BLaER1 (cell line): ENCODE results near the gene CEP104.
A peak's percentile ranks its signal among the peaks of the same experiment; 100 is the strongest.

Experiments
- H3K27ac ChIP-seq: shearing (Covaris generic); formaldehyde crosslinking; 2 replicates; pipeline ENCODE4 v1.8.1; 2022
- H3K27me3 ChIP-seq: shearing (Covaris generic); formaldehyde crosslinking; 2 replicates; pipeline ENCODE4 v1.8.1; 2022
- H3K36me3 ChIP-seq: shearing (Covaris generic); formaldehyde crosslinking; 2 replicates; pipeline ENCODE4 v1.8.1; 2022
- H3K4me1 ChIP-seq: shearing (Covaris generic); formaldehyde crosslinking; 2 replicates; pipeline ENCODE4 v1.8.1; 2022
- H3K4me2 ChIP-seq: shearing (Covaris generic); formaldehyde crosslinking; 2 replicates; pipeline ENCODE4 v1.8.1; 2022
- H3K4me3 ChIP-seq: shearing (Covaris generic); formaldehyde crosslinking; 2 replicates; pipeline ENCODE4 v1.8.1; 2022
- H3K9ac ChIP-seq: shearing (Covaris generic); formaldehyde crosslinking; 2 replicates; pipeline ENCODE4 v1.8.1; 2022
- H3K9me3 ChIP-seq: shearing (Covaris generic); formaldehyde crosslinking; 2 replicates; pipeline ENCODE4 v1.8.1; 2022
- H4K20me1 ChIP-seq: shearing (Covaris generic); formaldehyde crosslinking; 2 replicates; pipeline ENCODE4 v1.8.1; 2022
- Cebpa-rat ChIP-seq: shearing (Covaris generic); IDR thresholded peaks from 2 replicates; pipeline ENCODE4 v1.8.1; 2022

The CEP104 gene

GRCh38 chr1:3783651-3784474 lies 73.1 kb downstream of the CEP104 start:
- Histone ChIP-seq H3K36me3 (peaks cover 79% of the 10 kb centered on the region), H3K9ac (peak overlapping the region; percentile 25; the same call in 1 of the 2 replicates), H3K4me3 (peak overlapping the region; percentile 17; the same call in 1 of the 2 replicates), H3K4me2 (peak overlapping the region; percentile 90), H3K9me3 (no peaks in the 10 kb centered on the region), H3K27ac (peak overlapping the region; percentile 64; the same call in 1 of the 2 replicates), H4K20me1 (peaks cover 99% of the 10 kb centered on the region), H3K4me1 (peaks cover 71% of the 10 kb centered on the region), H3K27me3 (no peaks in the 10 kb centered on the region)
- no peak for TF ChIP-seq Cebpa-rat

DNA sequence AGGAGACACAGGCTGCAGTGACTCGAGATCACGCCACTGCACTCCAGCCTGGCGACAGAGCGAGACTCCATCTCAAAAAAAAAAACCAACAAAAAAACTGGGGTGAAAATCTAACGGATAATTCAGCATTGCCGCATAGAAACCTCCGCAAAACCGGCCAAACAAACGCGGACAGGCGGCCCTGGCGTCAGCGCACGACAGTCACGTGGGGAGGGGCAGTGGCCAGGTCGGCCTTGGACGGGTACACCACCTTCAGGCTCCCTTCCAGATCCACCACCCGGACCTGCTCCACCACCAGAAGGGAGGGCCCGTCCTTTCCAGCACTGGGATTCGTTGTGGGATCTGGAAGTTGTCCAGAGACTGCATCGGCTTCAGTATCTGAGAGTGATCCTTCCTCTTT lies 76.1 kb downstream of the CEP104 start:
- Histone ChIP-seq H3K9me3 (no peaks in the 10 kb centered on the region), H3K9ac (no peak overlapping the region), H3K4me3 (no peak overlapping the region), H3K4me1 (peaks cover 69% of the 10 kb centered on the region), H3K36me3 (peaks cover 68% of the 10 kb centered on the region), H3K27ac (no peak overlapping the region), H3K27me3 (no peaks in the 10 kb centered on the region), H3K4me2 (no peak overlapping the region), H4K20me1 (peaks cover 99% of the 10 kb centered on the region)
- no peak for TF ChIP-seq Cebpa-rat

GRCh38 chr1:3779912-3780416 lies 77.0 kb downstream of the CEP104 start:
- Histone ChIP-seq H3K27ac (no peak overlapping the region), H3K4me2 (no peak overlapping the region), H3K4me1 (peaks cover 69% of the 10 kb centered on the region), H4K20me1 (peaks cover 99% of the 10 kb centered on the region), H3K9me3 (no peaks in the 10 kb centered on the region), H3K4me3 (no peak overlapping the region), H3K9ac (no peak overlapping the region), H3K36me3 (peaks cover 58% of the 10 kb centered on the region), H3K27me3 (no peaks in the 10 kb centered on the region)
- TF ChIP-seq Cebpa-rat, result no peak

DNA sequence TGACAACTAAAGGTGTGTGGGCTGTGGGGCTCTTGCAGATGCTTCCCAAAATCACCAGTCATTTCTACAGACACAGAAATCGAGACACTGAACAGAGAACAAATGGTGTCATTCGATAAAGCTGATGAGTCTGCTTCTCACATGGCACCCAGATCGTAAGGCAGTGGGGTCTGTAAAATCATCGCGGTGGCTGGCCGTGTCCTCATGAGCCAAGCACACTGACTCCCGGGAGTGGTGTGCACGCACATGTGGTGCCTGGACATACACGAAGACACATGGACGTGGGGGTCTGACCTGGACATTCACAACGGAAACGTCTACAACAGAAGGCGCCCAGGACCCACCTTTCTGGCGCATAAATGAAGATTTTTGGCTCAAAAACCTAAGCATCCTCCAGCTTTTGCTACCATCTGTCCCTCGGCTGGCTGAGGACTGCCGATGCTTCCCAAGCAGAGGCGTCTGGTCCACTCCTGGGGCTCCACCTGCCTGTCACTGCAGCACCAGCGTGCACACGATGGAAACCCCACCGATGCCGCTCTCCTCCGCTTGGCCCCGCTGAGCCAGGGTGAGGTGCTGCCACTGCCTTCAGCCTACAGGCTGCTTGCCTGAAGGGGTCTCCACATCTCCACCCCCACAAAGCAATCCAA lies 77.6 kb downstream of the CEP104 start:
- TF ChIP-seq Cebpa-rat, result no peak
- Histone ChIP-seq H3K4me2 (no peak overlapping the region), H3K27me3 (no peaks in the 10 kb centered on the region), H3K36me3 (peaks cover 53% of the 10 kb centered on the region), H3K9me3 (no peaks in the 10 kb centered on the region), H3K9ac (no peak overlapping the region), H3K27ac (no peak overlapping the region), H4K20me1 (peaks cover 96% of the 10 kb centered on the region), H3K4me3 (no peak overlapping the region), H3K4me1 (peaks cover 69% of the 10 kb centered on the region)

DNA sequence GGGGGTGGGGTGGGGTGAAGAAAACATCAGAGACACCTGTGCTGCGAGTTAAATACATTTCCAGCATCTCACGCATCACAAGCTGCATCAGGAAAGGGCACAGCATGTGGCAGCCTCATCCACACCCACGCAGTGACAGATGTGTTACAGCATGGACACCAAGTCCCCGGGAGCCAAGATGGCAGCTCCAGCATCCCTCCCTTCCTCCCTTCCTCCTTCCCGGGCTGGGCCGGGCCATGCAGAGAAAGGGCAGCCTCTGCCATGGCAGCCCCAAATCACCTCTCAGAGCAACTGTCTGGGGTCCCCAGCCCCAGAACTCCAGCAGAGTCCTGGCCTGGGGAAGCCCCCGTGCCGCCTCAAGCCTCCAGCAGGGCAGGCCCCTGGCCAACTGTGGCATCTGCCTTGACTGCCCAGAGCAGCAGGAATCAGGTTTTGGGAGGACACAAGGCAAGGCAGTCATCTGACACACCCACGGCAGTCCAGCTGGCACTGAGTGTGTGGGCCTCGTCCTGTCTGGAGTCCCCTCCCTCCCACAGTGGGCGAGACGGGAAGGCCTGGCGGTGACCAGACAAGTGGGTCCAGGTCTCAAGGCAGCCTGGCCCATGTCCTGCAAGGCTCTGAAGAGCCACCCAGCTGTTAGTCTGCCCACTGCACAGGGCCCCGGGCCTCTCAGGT lies 78.3 kb downstream of the CEP104 start:
- H4K20me1 ChIP-seq, result peaks cover 96% of the 10 kb centered on the region
- no peak for TF ChIP-seq Cebpa-rat
- no peak overlapping the region for H3K27ac ChIP-seq
- no peak overlapping the region for H3K4me3 ChIP-seq
- no peak overlapping the region for H3K9ac ChIP-seq
- peaks cover 69% of the 10 kb centered on the region for H3K4me1 ChIP-seq
- no peaks in the 10 kb centered on the region for H3K9me3 ChIP-seq
- 0 out of 2 replicates have a peak overlapping the region, but pooled peaks have one; percentile 96 for H3K4me2 ChIP-seq
- no peaks in the 10 kb centered on the region for H3K27me3 ChIP-seq
- peaks cover 53% of the 10 kb centered on the region for H3K36me3 ChIP-seq

DNA sequence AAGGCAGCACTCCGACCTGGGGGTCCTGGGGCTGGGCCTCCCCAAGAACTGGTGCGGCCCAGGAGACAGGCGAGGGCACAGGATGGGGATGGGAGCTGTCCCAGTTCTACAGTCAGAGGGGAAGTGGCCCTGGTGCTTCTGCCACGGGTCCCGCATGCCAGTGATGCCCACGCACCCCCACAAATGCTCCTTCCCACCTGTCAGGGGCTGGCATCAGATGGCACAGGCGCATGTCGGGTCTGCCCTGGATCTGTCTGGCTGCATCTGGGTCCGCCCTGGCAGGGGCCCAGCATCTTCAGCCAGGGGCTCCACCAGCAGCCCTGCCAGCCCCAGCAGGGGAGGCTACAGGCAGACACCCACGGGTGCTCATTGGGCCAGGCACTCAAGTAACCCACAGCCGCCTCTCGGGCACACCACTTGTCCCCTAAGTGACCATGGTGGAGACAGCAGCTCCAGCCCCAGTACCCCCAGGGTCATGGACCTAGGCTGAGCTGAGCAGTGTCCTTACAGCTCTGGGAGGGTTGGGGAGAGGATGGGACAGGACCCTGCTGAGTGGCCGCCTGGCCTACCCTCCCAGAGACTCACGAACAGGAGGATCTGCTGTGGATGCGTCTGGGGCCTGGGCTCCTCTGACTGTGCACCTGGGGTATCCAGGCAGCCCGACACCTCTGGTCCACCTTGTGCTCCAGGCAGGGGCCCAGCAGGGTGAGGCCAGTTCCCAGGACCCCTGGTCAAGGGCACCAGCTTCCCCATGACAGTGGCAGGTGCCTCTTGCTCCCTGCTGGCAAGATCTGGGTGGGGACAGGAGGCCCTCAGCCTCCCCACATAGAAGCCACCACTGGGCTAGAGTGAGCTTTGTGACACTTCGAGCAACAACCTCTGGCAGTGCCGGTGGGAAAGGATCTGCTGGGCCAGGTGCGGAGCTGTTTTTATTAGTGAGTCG lies 79.1 kb downstream of the CEP104 start:
- Histone ChIP-seq H3K4me3 (no peak overlapping the region), H4K20me1 (peaks cover 96% of the 10 kb centered on the region), H3K9ac (no peak overlapping the region), H3K36me3 (peaks cover 51% of the 10 kb centered on the region), H3K4me2 (peak overlapping the region; percentile 96), H3K4me1 (peaks cover 69% of the 10 kb centered on the region), H3K27ac (no peak overlapping the region), H3K27me3 (no peaks in the 10 kb centered on the region), H3K9me3 (no peaks in the 10 kb centered on the region)
- TF ChIP-seq Cebpa-rat, result no peak

GRCh38 chr1:3777078-3777547 lies 79.9 kb downstream of the CEP104 start:
- Histone ChIP-seq H3K9ac (no peak overlapping the region), H3K27me3 (no peaks in the 10 kb centered on the region), H3K4me3 (no peak overlapping the region), H3K36me3 (peaks cover 43% of the 10 kb centered on the region), H3K9me3 (no peaks in the 10 kb centered on the region), H3K4me2 (peak overlapping the region; percentile 96), H4K20me1 (peaks cover 89% of the 10 kb centered on the region), H3K4me1 (peaks cover 65% of the 10 kb centered on the region), H3K27ac (no peak overlapping the region)
- no peak for TF ChIP-seq Cebpa-rat

DNA sequence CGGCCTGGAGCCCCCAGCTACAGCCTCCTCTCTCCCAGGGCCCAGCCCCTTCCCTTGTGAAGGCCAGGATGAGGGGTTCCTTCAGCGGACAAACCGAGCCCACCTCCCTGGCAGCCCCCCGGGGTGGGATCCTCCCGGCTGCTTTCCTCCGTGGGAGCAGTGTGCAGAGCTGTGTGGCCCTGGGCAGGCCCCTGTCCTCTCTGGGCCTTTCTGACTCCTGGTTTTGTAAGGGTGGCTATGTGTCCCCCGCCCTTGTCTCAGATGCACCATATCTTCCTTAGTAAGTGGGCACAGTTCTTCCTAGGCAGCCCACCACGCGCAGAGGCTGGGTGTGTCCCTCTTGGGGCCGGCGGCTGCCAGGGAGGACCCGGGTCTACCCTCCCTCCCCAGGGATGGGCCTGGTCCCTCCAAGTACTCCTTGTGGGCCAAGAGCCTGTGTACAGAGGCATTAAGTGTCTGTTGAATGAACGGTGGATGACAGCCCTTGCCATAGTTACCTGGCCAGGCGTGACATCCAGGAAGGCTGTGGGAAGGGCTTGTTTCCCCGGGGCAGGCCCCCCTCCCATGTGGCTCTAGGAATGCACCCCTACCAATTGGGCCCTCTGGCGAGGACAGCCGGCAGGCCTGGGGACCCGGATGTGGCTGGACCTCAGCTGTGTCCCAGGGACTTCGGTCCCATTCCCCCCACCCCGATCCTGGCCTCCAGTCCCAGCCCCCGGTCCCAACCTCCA lies 80.6 kb downstream of the CEP104 start:
- H3K36me3 ChIP-seq, result peaks cover 36% of the 10 kb centered on the region
- H3K27ac ChIP-seq, result peak overlapping the region; percentile 50
- H3K4me3 ChIP-seq, result peak overlapping the region; percentile 50; the same call in 1 of the 2 replicates
- H3K4me2 ChIP-seq, result peak overlapping the region; percentile 96
- no peaks in the 10 kb centered on the region for H3K9me3 ChIP-seq
- no peak for TF ChIP-seq Cebpa-rat
- H3K27me3 ChIP-seq, result no peaks in the 10 kb centered on the region
- H3K9ac ChIP-seq, result peak overlapping the region; percentile 35; the same call in 1 of the 2 replicates
- H3K4me1 ChIP-seq, result peaks cover 69% of the 10 kb centered on the region
- peaks cover 82% of the 10 kb centered on the region for H4K20me1 ChIP-seq
